HFFc6 (cell line): Measurements from ENCODE around the gene HIBADH. TPM values are rescaled to one million over a fixed set of nuclear protein-coding genes. Genes with fewer than 3 reads are reported as not detected.

Experiments used
- DNase-seq: peaks from one replicate; pipeline ENCODE4 v3.0.0-alpha.2; 2018
- H3K27ac Mint-ChIP-seq: 2 replicates; pipeline ENCODE4 v1.8.0; 2020; ENCODE audit warnings: mild to moderate bottlenecking, mixed read lengths
- H3K27me3 Mint-ChIP-seq: 2 replicates; pipeline ENCODE4 v1.8.0; 2021; ENCODE audit warnings: mild to moderate bottlenecking, moderate library complexity, mixed read lengths; ENCODE audit not compliant: insufficient read depth
- H3K36me3 Mint-ChIP-seq: 2 replicates; pipeline ENCODE4 v1.8.0; 2021; ENCODE audit warnings: low read depth, mixed read lengths
- H3K4me1 Mint-ChIP-seq: 2 replicates; pipeline ENCODE4 v1.8.0; 2020; ENCODE audit warnings: low read depth, mixed read lengths
- H3K4me3 Mint-ChIP-seq: 2 replicates; pipeline ENCODE4 v1.8.0; 2020; ENCODE audit warnings: mild to moderate bottlenecking, moderate library complexity, mixed read lengths
- H3K9me3 Mint-ChIP-seq: 2 replicates; pipeline ENCODE4 v1.8.0; 2020; ENCODE audit warnings: mild to moderate bottlenecking, mixed read lengths
- total RNA-seq, 6 experiments: library from RNA; stranded (reverse); fragmentation: NEBNext Ultra II Directional; extraction: Animal tissue kit (Norgen Biotek cat#: 25700); gene quantifications; 2 replicates in 1 of 6; 3 replicates in 5 of 6; pipeline ENCODE4 v1.2.3, GENCODE V29; 2021
- TF ChIP-seq, protein P1 (sequence below): fragments of 200-600 bp; sonication (generic); IDR thresholded peaks from 2 replicates; pipeline ENCODE4 v1.5.0; 2021; ENCODE audit warnings: antibody characterized with exemption, mild to moderate bottlenecking

HIBADH gene
- total RNA-seq, 6 experiments from 2014 or later, result 43.6 to 55.6 (median 47.3) TPM

DNA sequence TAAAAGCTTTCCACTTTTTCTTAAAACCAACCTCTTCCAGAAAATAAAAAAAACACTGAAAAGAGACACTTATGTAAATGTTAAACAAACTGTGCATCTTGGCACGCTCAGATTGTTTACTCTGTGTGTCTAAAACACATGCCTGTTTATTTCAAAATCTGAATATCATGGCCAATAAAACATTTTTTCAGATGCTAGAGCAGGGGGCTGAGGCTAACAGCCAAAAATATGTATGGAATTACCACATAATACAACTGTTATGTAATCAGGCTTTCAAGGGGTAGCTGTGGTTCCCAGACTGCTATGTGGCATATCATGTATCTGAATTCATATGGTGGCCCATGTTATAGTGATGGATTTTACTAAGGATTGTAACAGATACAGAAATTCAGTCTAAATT is 130.4 kb downstream of the HIBADH start:
- TF ChIP-seq, protein P1, sequence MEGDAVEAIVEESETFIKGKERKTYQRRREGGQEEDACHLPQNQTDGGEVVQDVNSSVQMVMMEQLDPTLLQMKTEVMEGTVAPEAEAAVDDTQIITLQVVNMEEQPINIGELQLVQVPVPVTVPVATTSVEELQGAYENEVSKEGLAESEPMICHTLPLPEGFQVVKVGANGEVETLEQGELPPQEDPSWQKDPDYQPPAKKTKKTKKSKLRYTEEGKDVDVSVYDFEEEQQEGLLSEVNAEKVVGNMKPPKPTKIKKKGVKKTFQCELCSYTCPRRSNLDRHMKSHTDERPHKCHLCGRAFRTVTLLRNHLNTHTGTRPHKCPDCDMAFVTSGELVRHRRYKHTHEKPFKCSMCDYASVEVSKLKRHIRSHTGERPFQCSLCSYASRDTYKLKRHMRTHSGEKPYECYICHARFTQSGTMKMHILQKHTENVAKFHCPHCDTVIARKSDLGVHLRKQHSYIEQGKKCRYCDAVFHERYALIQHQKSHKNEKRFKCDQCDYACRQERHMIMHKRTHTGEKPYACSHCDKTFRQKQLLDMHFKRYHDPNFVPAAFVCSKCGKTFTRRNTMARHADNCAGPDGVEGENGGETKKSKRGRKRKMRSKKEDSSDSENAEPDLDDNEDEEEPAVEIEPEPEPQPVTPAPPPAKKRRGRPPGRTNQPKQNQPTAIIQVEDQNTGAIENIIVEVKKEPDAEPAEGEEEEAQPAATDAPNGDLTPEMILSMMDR, result no peak
- peaks cover 10% of the 10 kb centered on the region for H3K4me1 Mint-ChIP-seq
- peaks cover 16% of the 10 kb centered on the region for H3K36me3 Mint-ChIP-seq
- no peak overlapping the region for H3K4me3 Mint-ChIP-seq
- H3K27ac Mint-ChIP-seq, result no peak overlapping the region
- H3K27me3 Mint-ChIP-seq, result no peaks in the 10 kb centered on the region
- no peaks in the 10 kb centered on the region for H3K9me3 Mint-ChIP-seq
- DNase-seq, result no peak

DNA sequence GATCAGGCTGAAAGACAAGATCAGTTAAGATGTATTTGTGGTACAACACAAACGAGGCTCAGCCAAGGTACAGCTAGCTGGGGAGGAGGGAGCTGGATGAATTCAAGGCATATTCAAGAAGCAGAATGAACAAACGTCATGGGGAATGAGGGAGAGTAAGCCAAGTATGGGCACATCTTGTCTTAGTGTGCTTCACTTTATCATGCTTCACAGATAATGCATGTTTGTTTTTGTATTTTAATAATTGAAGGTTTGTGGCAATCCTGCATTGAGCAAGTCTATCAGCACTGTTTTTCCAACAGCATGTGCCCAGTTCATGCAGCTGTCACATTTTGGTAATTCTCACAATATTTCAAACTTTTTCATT is 135.4 kb downstream of the HIBADH start:
- Mint-ChIP-seq H3K27me3 (no peaks in the 10 kb centered on the region), H3K27ac (no peak overlapping the region), H3K4me3 (no peak overlapping the region), H3K36me3 (peaks cover 34% of the 10 kb centered on the region), H3K4me1 (no peaks in the 10 kb centered on the region), H3K9me3 (no peaks in the 10 kb centered on the region)
- DNase-seq, result no peak
- TF ChIP-seq, protein P1, result no peak

GRCh38 chr7:27526611-27527347 is 135.9 kb downstream of the HIBADH start:
- no peaks in the 10 kb centered on the region for H3K27me3 Mint-ChIP-seq
- DNase-seq, result no peak
- H3K27ac Mint-ChIP-seq, result no peak overlapping the region
- peaks cover 34% of the 10 kb centered on the region for H3K36me3 Mint-ChIP-seq
- H3K9me3 Mint-ChIP-seq, result no peaks in the 10 kb centered on the region
- H3K4me3 Mint-ChIP-seq, result no peak overlapping the region
- no peaks in the 10 kb centered on the region for H3K4me1 Mint-ChIP-seq
- TF ChIP-seq, protein P1, result no peak

DNA sequence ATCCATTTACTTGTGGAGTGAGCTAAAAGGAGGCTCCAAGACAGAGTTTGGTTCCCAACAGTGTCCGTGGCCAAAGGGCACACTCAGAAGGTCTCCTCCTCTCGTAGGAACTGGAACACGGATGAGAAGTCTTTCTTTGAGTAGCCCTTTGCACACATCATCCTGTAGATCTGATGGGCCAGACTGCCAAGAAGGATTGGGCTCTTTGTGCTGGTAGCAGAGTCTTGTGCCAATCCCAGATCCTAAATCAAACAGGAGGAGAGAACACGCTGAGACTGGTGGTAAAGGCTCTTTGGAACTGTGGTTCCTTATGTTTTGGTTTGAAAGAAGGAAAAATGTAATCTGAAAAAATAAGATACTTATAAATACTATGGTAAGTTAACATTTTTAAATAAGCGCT is 136.6 kb downstream of the HIBADH start:
- no peak overlapping the region for H3K27ac Mint-ChIP-seq
- no peaks in the 10 kb centered on the region for H3K27me3 Mint-ChIP-seq

DNA sequence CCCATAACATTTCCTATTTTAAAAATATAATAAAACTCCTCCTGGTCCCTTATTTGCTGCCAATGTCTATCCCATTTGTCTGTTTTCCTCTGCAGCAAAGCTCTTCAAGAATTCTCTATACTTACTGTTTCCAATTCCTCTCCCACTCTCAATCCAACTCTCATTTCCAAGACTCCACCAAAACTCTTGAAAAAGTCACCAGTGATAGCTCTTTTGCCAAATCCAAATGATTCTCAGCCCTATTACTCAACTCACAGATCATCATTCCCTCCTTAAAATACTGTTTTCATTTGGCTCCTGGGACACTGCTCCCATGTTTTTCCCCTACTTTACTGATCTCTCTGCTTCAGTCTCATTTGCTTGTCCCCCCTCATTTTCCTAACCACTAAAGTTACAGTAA is 139.4 kb downstream of the HIBADH start:
- Mint-ChIP-seq H3K27ac (no peak overlapping the region), H3K9me3 (no peaks in the 10 kb centered on the region), H3K4me1 (no peaks in the 10 kb centered on the region), H3K36me3 (peaks cover 22% of the 10 kb centered on the region), H3K27me3 (no peaks in the 10 kb centered on the region), H3K4me3 (no peak overlapping the region)
- TF ChIP-seq, protein P1, result no peak
- DNase-seq, result no peak

More for the DNA sequence above, 136.6 kb downstream of the HIBADH start:
- no peak for DNase-seq
- H3K36me3 Mint-ChIP-seq, result peaks cover 34% of the 10 kb centered on the region
- no peaks in the 10 kb centered on the region for H3K4me1 Mint-ChIP-seq
- TF ChIP-seq, protein P1, result no peak
- H3K4me3 Mint-ChIP-seq, result no peak overlapping the region
- no peaks in the 10 kb centered on the region for H3K9me3 Mint-ChIP-seq
